Progenitor cell of endocrine pancreas (in vitro differentiated cells): ENCODE results near the gene ZPLD1. TPM values are rescaled to one million over a fixed set of nuclear protein-coding genes. Genes with fewer than 3 reads are reported as not detected.

Experiments used
- DNase-seq: peaks from one replicate; pipeline ENCODE4 v3.0.0; 2021; ENCODE audit warnings: low spot score; ENCODE audit not compliant: unreplicated experiment
- H3K27ac Mint-ChIP-seq: 2 replicates; pipeline ENCODE4 v1.8.0; 2021; ENCODE audit warnings: mild to moderate bottlenecking, moderate library complexity, mixed read lengths
- H3K27me3 Mint-ChIP-seq: 2 replicates; pipeline ENCODE4 v1.8.0; 2021; ENCODE audit warnings: mixed read lengths
- H3K36me3 Mint-ChIP-seq: 2 replicates; pipeline ENCODE4 v1.8.0; 2022; ENCODE audit warnings: mixed read lengths; ENCODE audit not compliant: insufficient read depth
- H3K4me1 Mint-ChIP-seq: 2 replicates; pipeline ENCODE4 v1.8.0; 2021; ENCODE audit warnings: low read depth, mixed read lengths
- H3K4me3 Mint-ChIP-seq: 2 replicates; pipeline ENCODE4 v1.8.0; 2021; ENCODE audit warnings: low read depth, mild to moderate bottlenecking, moderate library complexity, mixed read lengths
- H3K9me3 Mint-ChIP-seq: 2 replicates; pipeline ENCODE4 v1.8.0; 2021; ENCODE audit warnings: low read depth, mixed read lengths
- long read RNA-seq: library from polyadenylated mRNA; unstranded; transcript quantifications from one replicate; pipeline ENCODE4 v2.0.0, GENCODE V29; 2020
- total RNA-seq: library from RNA; stranded (reverse); gene quantifications from 2 replicates; pipeline ENCODE4 v1.2.1, GENCODE V29; 2021
- TF ChIP-seq, protein P1 (sequence below): fragments of 200-600 bp; sonication (generic); IDR thresholded peaks from one replicate; pipeline ENCODE4 v1.5.0; 2021; ENCODE audit warnings: antibody characterized with exemption, mild to moderate bottlenecking; ENCODE audit not compliant: unreplicated experiment

The ZPLD1 gene
- not detected in 2 replicates for total RNA-seq
- long read RNA-seq: 0 reads

DNA sequence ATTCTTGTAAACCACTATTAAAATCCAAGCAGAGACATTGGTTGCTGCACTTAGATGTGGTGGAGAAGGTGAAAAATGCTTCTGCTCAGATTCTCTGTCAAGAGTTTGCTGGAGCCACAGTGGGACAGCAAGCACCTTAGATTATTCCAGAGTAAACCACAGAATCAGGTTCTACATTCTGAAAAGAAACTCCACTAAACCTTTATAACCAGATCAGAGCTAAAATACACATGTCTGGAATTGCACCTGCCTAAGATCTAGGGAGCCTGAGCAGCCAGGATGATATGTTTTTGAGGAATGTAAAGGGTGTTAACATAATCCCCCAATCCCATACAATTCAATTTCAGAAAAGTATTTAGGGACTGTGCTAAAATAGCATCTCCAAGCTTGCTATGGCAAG, at the start of gene ZPLD1:
TSS of gene ZPLD1 (plus strand) at position 301 of the 400 bp plus-strand sequence. CDS start 3,473 bp downstream, outside the sequence.
- Mint-ChIP-seq H3K4me1 (no peaks in the 10 kb centered on the region), H3K27me3 (no peaks in the 10 kb centered on the region), H3K36me3 (no peaks in the 10 kb centered on the region), H3K4me3 (no peak within 1 kb of the TSS), H3K9me3 (no peaks in the 10 kb centered on the region), H3K27ac (no peak within 1 kb of the TSS)
- TF ChIP-seq, protein P1, sequence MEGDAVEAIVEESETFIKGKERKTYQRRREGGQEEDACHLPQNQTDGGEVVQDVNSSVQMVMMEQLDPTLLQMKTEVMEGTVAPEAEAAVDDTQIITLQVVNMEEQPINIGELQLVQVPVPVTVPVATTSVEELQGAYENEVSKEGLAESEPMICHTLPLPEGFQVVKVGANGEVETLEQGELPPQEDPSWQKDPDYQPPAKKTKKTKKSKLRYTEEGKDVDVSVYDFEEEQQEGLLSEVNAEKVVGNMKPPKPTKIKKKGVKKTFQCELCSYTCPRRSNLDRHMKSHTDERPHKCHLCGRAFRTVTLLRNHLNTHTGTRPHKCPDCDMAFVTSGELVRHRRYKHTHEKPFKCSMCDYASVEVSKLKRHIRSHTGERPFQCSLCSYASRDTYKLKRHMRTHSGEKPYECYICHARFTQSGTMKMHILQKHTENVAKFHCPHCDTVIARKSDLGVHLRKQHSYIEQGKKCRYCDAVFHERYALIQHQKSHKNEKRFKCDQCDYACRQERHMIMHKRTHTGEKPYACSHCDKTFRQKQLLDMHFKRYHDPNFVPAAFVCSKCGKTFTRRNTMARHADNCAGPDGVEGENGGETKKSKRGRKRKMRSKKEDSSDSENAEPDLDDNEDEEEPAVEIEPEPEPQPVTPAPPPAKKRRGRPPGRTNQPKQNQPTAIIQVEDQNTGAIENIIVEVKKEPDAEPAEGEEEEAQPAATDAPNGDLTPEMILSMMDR: no peak
- no peak for DNase-seq

DNA sequence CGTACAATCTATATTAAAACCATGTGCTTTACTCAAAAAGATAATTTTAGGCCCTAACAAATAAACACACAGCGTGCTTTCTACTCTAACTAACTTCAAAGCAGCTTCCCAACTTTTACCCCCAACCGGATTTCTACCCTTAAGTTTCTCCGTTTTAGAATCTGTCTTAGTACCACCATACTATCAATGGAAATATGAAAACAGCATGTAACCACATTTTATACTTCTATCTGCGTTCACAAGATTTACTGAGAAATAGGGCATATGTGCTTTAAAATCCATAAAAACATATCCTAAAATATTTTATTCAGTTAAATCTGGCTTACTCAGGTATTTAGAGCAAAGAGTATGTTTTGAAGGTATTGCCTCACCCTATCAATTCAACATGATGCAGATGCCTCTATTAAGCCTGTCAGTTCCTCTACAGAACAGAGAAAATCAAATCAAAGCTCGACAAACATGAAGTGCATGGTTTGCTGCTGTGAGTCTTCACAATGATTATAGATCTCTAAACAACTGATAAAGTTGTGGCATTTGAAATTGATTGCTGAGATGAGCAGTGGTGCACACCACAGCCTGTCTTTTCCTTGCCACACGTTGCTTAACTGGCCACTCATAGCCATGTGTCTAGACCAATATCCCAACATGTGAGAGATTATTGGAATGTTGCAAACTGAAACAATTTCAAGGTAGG, 44.5 kb upstream of the ZPLD1 start:
- Mint-ChIP-seq H3K4me1 (no peaks in the 10 kb centered on the region), H3K36me3 (no peaks in the 10 kb centered on the region), H3K27ac (no peak overlapping the region), H3K9me3 (no peaks in the 10 kb centered on the region), H3K27me3 (no peaks in the 10 kb centered on the region), H3K4me3 (no peak overlapping the region)
- TF ChIP-seq, protein P1: no peak
- DNase-seq: no peak

DNA sequence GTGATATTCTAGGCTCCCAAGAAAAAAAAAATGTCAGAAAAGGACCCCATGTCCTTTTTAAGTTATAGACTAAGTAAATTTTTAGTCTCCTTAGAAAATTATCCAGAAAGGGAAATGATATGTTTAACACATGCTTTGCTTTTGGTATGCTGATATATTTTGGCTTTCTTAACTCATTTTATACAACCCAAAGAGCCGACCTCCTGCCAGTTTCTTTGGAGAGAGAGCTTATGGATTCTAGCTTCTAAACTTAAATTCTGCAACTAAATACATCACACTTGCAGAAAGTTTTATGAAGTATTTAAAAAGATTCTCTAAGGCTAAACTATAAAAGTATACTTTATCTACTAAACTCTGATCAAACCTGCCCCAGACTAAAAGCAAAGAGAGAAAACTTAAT, 43.9 kb upstream of the ZPLD1 start:
- Mint-ChIP-seq H3K9me3 (no peaks in the 10 kb centered on the region), H3K4me1 (no peaks in the 10 kb centered on the region), H3K4me3 (no peak overlapping the region), H3K36me3 (no peaks in the 10 kb centered on the region), H3K27me3 (no peaks in the 10 kb centered on the region), H3K27ac (no peak overlapping the region)
- no peak for DNase-seq
- TF ChIP-seq, protein P1: no peak

DNA sequence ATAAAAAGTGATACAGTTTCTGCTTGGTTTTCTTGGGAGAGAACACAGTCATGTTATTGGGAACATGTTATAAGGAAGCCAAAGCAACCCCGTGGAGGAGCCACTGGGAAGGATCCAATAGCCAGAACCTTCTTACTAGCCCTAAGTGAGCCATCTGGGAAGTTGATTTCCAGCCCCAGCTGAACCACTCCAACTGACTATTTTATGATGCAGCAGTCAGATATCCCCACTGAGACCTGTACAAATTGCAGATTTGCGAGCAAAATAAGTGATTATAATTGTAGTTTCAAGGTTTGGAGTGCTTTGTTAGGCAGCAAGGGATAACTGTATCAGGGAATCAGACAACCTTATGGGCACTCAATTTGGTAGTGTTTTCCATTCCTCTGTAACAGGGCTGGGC, 43.3 kb upstream of the ZPLD1 start:
- Mint-ChIP-seq H3K4me1 (no peaks in the 10 kb centered on the region), H3K36me3 (no peaks in the 10 kb centered on the region), H3K27me3 (no peaks in the 10 kb centered on the region), H3K4me3 (no peak overlapping the region), H3K9me3 (no peaks in the 10 kb centered on the region), H3K27ac (no peak overlapping the region)
- TF ChIP-seq, protein P1: no peak
- DNase-seq: no peak

DNA sequence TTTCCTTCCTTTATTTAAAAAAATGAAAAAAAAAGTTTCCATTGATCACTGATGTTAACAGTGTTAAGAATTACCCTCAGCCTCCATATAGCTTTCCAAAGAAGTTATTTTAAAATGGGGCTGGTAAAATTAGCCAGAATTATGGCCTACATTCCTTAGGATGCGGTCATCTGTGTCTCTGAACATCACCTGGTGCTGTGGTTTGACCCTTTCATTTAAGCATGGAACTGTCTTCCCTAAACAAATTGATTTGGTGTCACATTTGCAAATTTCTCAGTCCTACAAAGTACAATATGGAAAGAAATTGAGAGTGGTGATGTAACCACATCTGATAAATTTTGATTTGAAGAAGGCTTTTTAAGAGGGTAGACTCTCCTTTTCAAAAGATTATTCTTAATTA, 40.3 kb upstream of the ZPLD1 start:
- Mint-ChIP-seq H3K27ac (no peak overlapping the region), H3K27me3 (no peaks in the 10 kb centered on the region), H3K36me3 (no peaks in the 10 kb centered on the region), H3K4me3 (no peak overlapping the region), H3K4me1 (no peaks in the 10 kb centered on the region), H3K9me3 (no peaks in the 10 kb centered on the region)
- TF ChIP-seq, protein P1: no peak
- no peak for DNase-seq
